Tibial nerve (tissue), 4 donors: ENCODE results near the gene TMEM156.

Source experiments
- CTCF ChIP-seq, 5 experiments: fragments of 200-600 bp in 3 of 5; fragments of 450-650 bp in 2 of 5; sonication (generic) in 3 of 5; IDR thresholded peaks; one replicate each; pipeline ENCODE4 v1.5.1; 2016 to 2019; ENCODE audit warnings: antibody characterized with exemption in 5 of 5, mild to moderate bottlenecking in 3 of 5, moderate library complexity in 2 of 5
- EP300 ChIP-seq, 2 donors: sonication (generic); formaldehyde crosslinking; IDR thresholded peaks; one replicate each; pipeline ENCODE4 v1.6.1; 2017; ENCODE audit warnings: antibody characterized with exemption in 2 of 2, mild to moderate bottlenecking in 1 of 2
- POLR2A ChIP-seq, 2 donors: fragments of 450-650 bp; IDR thresholded peaks; one replicate each; pipeline ENCODE4 v1.6.1; 2017; ENCODE audit warnings: antibody characterized with exemption in 2 of 2, mild to moderate bottlenecking in 2 of 2, moderate library complexity in 2 of 2

- no peak for TF ChIP-seq POLR2A (IDR thresholded peaks at IDR 0.05)
- no peak for TF ChIP-seq CTCF (IDR thresholded peaks at IDR 0.05)
- TF ChIP-seq EP300 (IDR thresholded peaks at IDR 0.05), result no peak
Measured at GRCh38 chr4:38957893-38958292, 74.3 kb downstream of the TMEM156 start.
